ENCODE measurements around the gene AOPEP.
A peak's percentile ranks its signal among the peaks of the same experiment; 100 is the strongest.

Gene AOPEP

DNA sequence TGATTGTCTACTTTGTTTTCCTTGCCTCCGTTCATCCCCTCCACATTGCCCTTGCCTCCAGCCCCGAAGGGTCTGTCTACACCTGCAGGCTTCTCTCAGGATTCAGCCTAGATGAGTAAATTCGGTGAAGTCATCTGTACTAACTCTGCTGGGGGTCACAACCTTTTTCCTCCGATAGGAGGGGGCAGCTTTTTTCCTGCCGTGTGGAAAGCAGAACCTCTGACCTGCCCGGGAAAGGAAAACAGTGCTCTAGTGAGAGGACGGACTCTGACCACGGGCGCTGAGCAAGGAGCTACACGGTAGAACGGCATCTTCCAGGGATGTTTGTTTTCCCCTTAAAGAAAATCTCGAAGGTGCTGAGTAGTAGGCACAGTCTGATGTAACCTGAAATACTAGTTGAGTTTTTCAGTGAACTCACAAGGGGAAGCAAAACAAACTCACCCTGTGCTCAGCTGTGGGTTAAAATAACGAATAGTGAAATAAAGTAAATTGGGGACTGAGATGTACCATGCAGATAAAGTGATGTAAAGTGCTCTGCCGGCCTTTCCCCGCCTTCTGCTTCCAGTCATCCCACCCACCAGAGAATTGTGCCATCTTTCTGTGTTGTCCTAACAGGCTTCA lies 281.8 kb downstream of the AOPEP start:
- peak overlapping the region; percentile 96 for H3K27ac ChIP-seq
- TF ChIP-seq CTCF (conservative IDR thresholded peaks at IDR 0.05), result no peak

- peak overlapping the region; percentile 96 for H3K27ac ChIP-seq
- no peak for TF ChIP-seq CTCF (conservative IDR thresholded peaks at IDR 0.05)
Measured at GRCh38 chr9:95009459-95009858, 283.0 kb downstream of the AOPEP start.

GRCh38 chr9:95010431-95010838 lies 283.9 kb downstream of the AOPEP start:
- no peak overlapping the region for H3K27ac ChIP-seq

GRCh38 chr9:95012035-95012708 lies 285.7 kb downstream of the AOPEP start:
- H3K27ac ChIP-seq, result no peak overlapping the region
- no peak for TF ChIP-seq CTCF (conservative IDR thresholded peaks at IDR 0.05)

More at GRCh38 chr9:95010431-95010838, 283.9 kb downstream of the AOPEP start:
- TF ChIP-seq CTCF (conservative IDR thresholded peaks at IDR 0.05), result no peak

- no peak overlapping the region for H3K27ac ChIP-seq
- no peak for TF ChIP-seq CTCF (conservative IDR thresholded peaks at IDR 0.05)
Measured at GRCh38 chr9:95012902-95013301, 286.4 kb downstream of the AOPEP start.

- no peak for TF ChIP-seq CTCF (conservative IDR thresholded peaks at IDR 0.05)
Measured at GRCh38 chr9:95014917-95015316, 288.4 kb downstream of the AOPEP start.

GRCh38 chr9:95015569-95015968 lies 289.1 kb downstream of the AOPEP start:
- no peak for TF ChIP-seq CTCF (conservative IDR thresholded peaks at IDR 0.05)
- no peak overlapping the region for H3K27ac ChIP-seq

More at GRCh38 chr9:95014917-95015316, 288.4 kb downstream of the AOPEP start:
- H3K27ac ChIP-seq, result no peak overlapping the region
